Measurements from ENCODE around the gene XPOT. TPM values are rescaled to one million over a fixed set of nuclear protein-coding genes. Genes with fewer than 3 reads are reported as not detected.
"Not testable (repeated sequence)": the region's sequence is repeated elsewhere in the genome, so short reads cannot be mapped to it uniquely, and the experiment has no call there.

XPOT gene
- 81.0 and 84.1 TPM in 2 replicates for polyA plus RNA-seq (2013)

GRCh38 chr12:64403707-64404469 lies at the start of gene XPOT:
Gene XPOT (plus strand): TSS chr12:64404392. CDS start chr12:64410036, 5,644 bp downstream.
- Histone ChIP-seq H3K79me2 (ENCODE audit: control insufficient read depth, insufficient read depth, low read length, poor library complexity) (peaks cover 15% of the 10 kb centered on the region), H3K9ac (ENCODE audit: low read length) (peak within 1 kb of the TSS; percentile 89), H4K8ac (ENCODE audit: low read depth, low read length) (peak within 1 kb of the TSS; percentile 94), H3K9me3 (ENCODE audit: insufficient read depth, low read depth, low read length) (no peaks in the 10 kb centered on the region), H4K91ac (ENCODE audit: low read depth, low read length) (peak within 1 kb of the TSS; percentile 99), H3K14ac (ENCODE audit: low read length) (peak within 1 kb of the TSS; percentile 95), H3K79me1 (ENCODE audit: low read length) (peaks cover 13% of the 10 kb centered on the region), H3K4ac (ENCODE audit: low read depth, low read length) (peak within 1 kb of the TSS; percentile 72), H3K4me1 (ENCODE audit: control insufficient read depth in 1 of 2, insufficient read depth in 2 of 2, low read length in 2 of 2) (peaks cover 0 to 2% of the 10 kb centered on the region in 2 experiments), H3K4me3 (ENCODE audit: low read depth, low read length) (peak within 1 kb of the TSS; percentile 94), H3K23ac (ENCODE audit: low read length) (no peak within 1 kb of the TSS), H2BK12ac (ENCODE audit: low read length) (peak within 1 kb of the TSS; percentile 50), H2BK120ac (ENCODE audit: insufficient read depth, low read length, poor library complexity) (peak within 1 kb of the TSS; percentile 95), H2AFZ (ENCODE audit: insufficient read depth, low read length, poor library complexity) (peak within 1 kb of the TSS; percentile 91), H4K12ac (ENCODE audit: low read depth, low read length) (peak within 1 kb of the TSS; percentile 91), H3K27me3 (ENCODE audit: insufficient read depth, low read length) (no peaks in the 10 kb centered on the region), H2BK5ac (ENCODE audit: low read depth, low read length, poor library complexity) (peak within 1 kb of the TSS; percentile 98), H2AK5ac (ENCODE audit: low read length) (peak within 1 kb of the TSS; percentile 49), H3K4me2 (ENCODE audit: low read length) (peak within 1 kb of the TSS; percentile 85), H3K27ac (ENCODE audit: low read depth, low read length) (peak within 1 kb of the TSS; percentile 97), H3K18ac (ENCODE audit: low read length) (peak within 1 kb of the TSS; percentile 96), H3K36me3 (ENCODE audit: control insufficient read depth in 1 of 2, insufficient read depth in 2 of 2, low read length in 2 of 2) (no peaks in the 10 kb centered on the region)
- peak; percentile 99 for DNase-seq
- no CpG with 5 or more reads among the region's 60 CpGs for WGBS (ENCODE audit: extremely low coverage, insufficient coverage, insufficient read length)

GRCh38 chr12:64356209-64356608 lies 48.0 kb upstream of the XPOT start:
- not testable (repeated sequence) for H3K79me2 ChIP-seq (ENCODE audit: control insufficient read depth, insufficient read depth, low read length, poor library complexity); H2BK5ac ChIP-seq (ENCODE audit: low read depth, low read length, poor library complexity); H3K4me3 ChIP-seq (ENCODE audit: low read depth, low read length); H3K27ac ChIP-seq (ENCODE audit: low read depth, low read length); H3K14ac ChIP-seq (ENCODE audit: low read length); H3K36me3 ChIP-seq (ENCODE audit: control insufficient read depth in 1 of 2, insufficient read depth in 2 of 2, low read length in 2 of 2); H2AFZ ChIP-seq (ENCODE audit: insufficient read depth, low read length, poor library complexity); H3K4me2 ChIP-seq (ENCODE audit: low read length); H3K9me3 ChIP-seq (ENCODE audit: insufficient read depth, low read depth, low read length); H4K12ac ChIP-seq (ENCODE audit: low read depth, low read length); H3K27me3 ChIP-seq (ENCODE audit: insufficient read depth, low read length); H3K9ac ChIP-seq (ENCODE audit: low read length); H2BK120ac ChIP-seq (ENCODE audit: insufficient read depth, low read length, poor library complexity); H3K4me1 ChIP-seq (ENCODE audit: control insufficient read depth in 1 of 2, insufficient read depth in 2 of 2, low read length in 2 of 2); H3K18ac ChIP-seq (ENCODE audit: low read length); DNase-seq; H4K8ac ChIP-seq (ENCODE audit: low read depth, low read length); H3K23ac ChIP-seq (ENCODE audit: low read length); H4K91ac ChIP-seq (ENCODE audit: low read depth, low read length); H3K4ac ChIP-seq (ENCODE audit: low read depth, low read length); H2BK12ac ChIP-seq (ENCODE audit: low read length); H3K79me1 ChIP-seq (ENCODE audit: low read length); H2AK5ac ChIP-seq (ENCODE audit: low read length)
- no CpG with 5 or more reads among the region's 2 CpGs for WGBS (ENCODE audit: extremely low coverage, insufficient coverage, insufficient read length)

GRCh38 chr12:64361173-64361572 lies 43.0 kb upstream of the XPOT start:
- not testable (repeated sequence) for H3K79me1 ChIP-seq (ENCODE audit: low read length); H4K91ac ChIP-seq (ENCODE audit: low read depth, low read length); H3K9ac ChIP-seq (ENCODE audit: low read length); H2AK5ac ChIP-seq (ENCODE audit: low read length); H3K79me2 ChIP-seq (ENCODE audit: control insufficient read depth, insufficient read depth, low read length, poor library complexity); H3K23ac ChIP-seq (ENCODE audit: low read length); H3K9me3 ChIP-seq (ENCODE audit: insufficient read depth, low read depth, low read length); H3K27me3 ChIP-seq (ENCODE audit: insufficient read depth, low read length); H2BK5ac ChIP-seq (ENCODE audit: low read depth, low read length, poor library complexity); H3K4me3 ChIP-seq (ENCODE audit: low read depth, low read length); H3K14ac ChIP-seq (ENCODE audit: low read length); H4K12ac ChIP-seq (ENCODE audit: low read depth, low read length); H3K4ac ChIP-seq (ENCODE audit: low read depth, low read length); H2AFZ ChIP-seq (ENCODE audit: insufficient read depth, low read length, poor library complexity); H3K4me2 ChIP-seq (ENCODE audit: low read length); H4K8ac ChIP-seq (ENCODE audit: low read depth, low read length); H2BK120ac ChIP-seq (ENCODE audit: insufficient read depth, low read length, poor library complexity); H3K4me1 ChIP-seq (ENCODE audit: control insufficient read depth in 1 of 2, insufficient read depth in 2 of 2, low read length in 2 of 2); H3K18ac ChIP-seq (ENCODE audit: low read length); H3K36me3 ChIP-seq (ENCODE audit: control insufficient read depth in 1 of 2, insufficient read depth in 2 of 2, low read length in 2 of 2); H2BK12ac ChIP-seq (ENCODE audit: low read length)
- peak; percentile 18 to 55 for DNase-seq
- no CpG with 5 or more reads among the region's 3 CpGs for WGBS (ENCODE audit: extremely low coverage, insufficient coverage, insufficient read length)
- peak overlapping the region; percentile 10 for H3K27ac ChIP-seq (ENCODE audit: low read depth, low read length)

GRCh38 chr12:64362721-64363305 lies 41.4 kb upstream of the XPOT start:
- H3K9me3 ChIP-seq (ENCODE audit: insufficient read depth, low read depth, low read length), result no peaks in the 10 kb centered on the region
- H3K27ac ChIP-seq (ENCODE audit: low read depth, low read length), result peak overlapping the region; percentile 58
- no peak overlapping the region for H4K8ac ChIP-seq (ENCODE audit: low read depth, low read length)
- no peak overlapping the region for H3K9ac ChIP-seq (ENCODE audit: low read length)
- H2AK5ac ChIP-seq (ENCODE audit: low read length), result no peak overlapping the region
- H4K12ac ChIP-seq (ENCODE audit: low read depth, low read length), result no peak overlapping the region
- H3K79me2 ChIP-seq (ENCODE audit: control insufficient read depth, insufficient read depth, low read length, poor library complexity), result no peaks in the 10 kb centered on the region
- no peak overlapping the region for H4K91ac ChIP-seq (ENCODE audit: low read depth, low read length)
- H3K4me3 ChIP-seq (ENCODE audit: low read depth, low read length), result no peak overlapping the region
- H3K4me1 ChIP-seq (ENCODE audit: control insufficient read depth in 1 of 2, insufficient read depth in 2 of 2, low read length in 2 of 2), result no peaks in the 10 kb centered on the region
- H2BK5ac ChIP-seq (ENCODE audit: low read depth, low read length, poor library complexity), result no peak overlapping the region
- H2BK12ac ChIP-seq (ENCODE audit: low read length), result no peak overlapping the region
- H3K36me3 ChIP-seq (ENCODE audit: control insufficient read depth in 1 of 2, insufficient read depth in 2 of 2, low read length in 2 of 2), result no peaks in the 10 kb centered on the region
- no peak overlapping the region for H3K18ac ChIP-seq (ENCODE audit: low read length)
- H3K79me1 ChIP-seq (ENCODE audit: low read length), result no peaks in the 10 kb centered on the region
- no peak overlapping the region for H3K4me2 ChIP-seq (ENCODE audit: low read length)
- no peak overlapping the region for H3K14ac ChIP-seq (ENCODE audit: low read length)
- no CpG with 5 or more reads among the region's 4 CpGs for WGBS (ENCODE audit: extremely low coverage, insufficient coverage, insufficient read length)
- H3K27me3 ChIP-seq (ENCODE audit: insufficient read depth, low read length), result no peaks in the 10 kb centered on the region
- no peak overlapping the region for H2BK120ac ChIP-seq (ENCODE audit: insufficient read depth, low read length, poor library complexity)
- no peak overlapping the region for H3K23ac ChIP-seq (ENCODE audit: low read length)
- no peak overlapping the region for H2AFZ ChIP-seq (ENCODE audit: insufficient read depth, low read length, poor library complexity)
- peak in 1 of 2 donors; percentile 50 for DNase-seq
- H3K4ac ChIP-seq (ENCODE audit: low read depth, low read length), result no peak overlapping the region
